Parathyroid adenoma (tissue), 2 donors: ENCODE measurements around the gene ANKRD40CL.
"Not testable (repeated sequence)": the region's sequence is repeated elsewhere in the genome, so short reads cannot be mapped to it uniquely, and the experiment has no call there.

Experiments used
- H2AFZ ChIP-seq: fragments of 300-600 bp; sonication (generic); one replicate; pipeline ENCODE4 v1.7.0; 2017; ENCODE audit warnings: antibody characterized with exemption, mild to moderate bottlenecking
- H3K27ac ChIP-seq: fragments of 300-600 bp; sonication (generic); one replicate; pipeline ENCODE4 v1.7.0; 2017
- H3K27me3 ChIP-seq: fragments of 300-600 bp; sonication (generic); one replicate; pipeline ENCODE4 v1.7.0; 2017; ENCODE audit warnings: low read length; ENCODE audit not compliant: control insufficient read depth, insufficient read depth
- H3K36me3 ChIP-seq: fragments of 300-600 bp; sonication (generic); one replicate; pipeline ENCODE4 v1.7.0; 2017; ENCODE audit warnings: low read length; ENCODE audit not compliant: control insufficient read depth, insufficient read depth
- H3K4me1 ChIP-seq: fragments of 300-600 bp; sonication (generic); one replicate; pipeline ENCODE4 v1.7.0; 2017; ENCODE audit warnings: control low read depth
- H3K4me2 ChIP-seq: fragments of 300-600 bp; sonication (generic); one replicate; pipeline ENCODE4 v1.7.0; 2017; ENCODE audit warnings: low read length
- H3K4me3 ChIP-seq: fragments of 300-600 bp; sonication (generic); one replicate; pipeline ENCODE4 v1.7.0; 2017; ENCODE audit warnings: low read depth, low read length
- H3K79me2 ChIP-seq: fragments of 300-600 bp; sonication (generic); one replicate; pipeline ENCODE4 v1.7.0; 2017; ENCODE audit warnings: control low read depth
- H3K9ac ChIP-seq: fragments of 300-600 bp; sonication (generic); one replicate; pipeline ENCODE4 v1.7.0; 2017; ENCODE audit warnings: mild to moderate bottlenecking
- H3K9me3 ChIP-seq: fragments of 300-600 bp; sonication (generic); one replicate; pipeline ENCODE4 v1.7.0; 2017; ENCODE audit warnings: low read length; ENCODE audit not compliant: control insufficient read depth
- TF ChIP-seq, protein P1 (sequence below): fragments of 300-600 bp; sonication (generic); IDR thresholded peaks from one replicate; pipeline ENCODE4 v1.7.0; 2017; ENCODE audit warnings: antibody characterized with exemption, mild to moderate bottlenecking
- donor health status: primary hyperparathyroidism.

The ANKRD40CL gene

GRCh38 chr17:50728881-50729765, 38.2 kb downstream of the ANKRD40CL start:
- Histone ChIP-seq H3K27me3 (no peaks in the 10 kb centered on the region), H3K27ac (no peak overlapping the region), H3K9ac (no peak overlapping the region), H3K79me2 (peaks cover 78% of the 10 kb centered on the region), H3K9me3 (no peaks in the 10 kb centered on the region), H3K4me2 (no peak overlapping the region), H3K4me3 (no peak overlapping the region), H3K36me3 (no peaks in the 10 kb centered on the region), H2AFZ (no peak overlapping the region), H3K4me1 (peaks cover 8% of the 10 kb centered on the region)
- TF ChIP-seq, protein P1, sequence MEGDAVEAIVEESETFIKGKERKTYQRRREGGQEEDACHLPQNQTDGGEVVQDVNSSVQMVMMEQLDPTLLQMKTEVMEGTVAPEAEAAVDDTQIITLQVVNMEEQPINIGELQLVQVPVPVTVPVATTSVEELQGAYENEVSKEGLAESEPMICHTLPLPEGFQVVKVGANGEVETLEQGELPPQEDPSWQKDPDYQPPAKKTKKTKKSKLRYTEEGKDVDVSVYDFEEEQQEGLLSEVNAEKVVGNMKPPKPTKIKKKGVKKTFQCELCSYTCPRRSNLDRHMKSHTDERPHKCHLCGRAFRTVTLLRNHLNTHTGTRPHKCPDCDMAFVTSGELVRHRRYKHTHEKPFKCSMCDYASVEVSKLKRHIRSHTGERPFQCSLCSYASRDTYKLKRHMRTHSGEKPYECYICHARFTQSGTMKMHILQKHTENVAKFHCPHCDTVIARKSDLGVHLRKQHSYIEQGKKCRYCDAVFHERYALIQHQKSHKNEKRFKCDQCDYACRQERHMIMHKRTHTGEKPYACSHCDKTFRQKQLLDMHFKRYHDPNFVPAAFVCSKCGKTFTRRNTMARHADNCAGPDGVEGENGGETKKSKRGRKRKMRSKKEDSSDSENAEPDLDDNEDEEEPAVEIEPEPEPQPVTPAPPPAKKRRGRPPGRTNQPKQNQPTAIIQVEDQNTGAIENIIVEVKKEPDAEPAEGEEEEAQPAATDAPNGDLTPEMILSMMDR, result no peak

- Histone ChIP-seq H3K27ac (no peak overlapping the region), H3K27me3 (no peaks in the 10 kb centered on the region), H3K4me2 (no peak overlapping the region), H2AFZ (no peak overlapping the region), H3K36me3 (no peaks in the 10 kb centered on the region), H3K4me3 (no peak overlapping the region), H3K4me1 (peaks cover 8% of the 10 kb centered on the region), H3K9ac (no peak overlapping the region), H3K79me2 (peaks cover 79% of the 10 kb centered on the region), H3K9me3 (no peaks in the 10 kb centered on the region)
- TF ChIP-seq, protein P1, result no peak
Observed at GRCh38 chr17:50728112-50728429, 39.2 kb downstream of the ANKRD40CL start.

- Histone ChIP-seq H2AFZ (no peak overlapping the region), H3K9ac (no peak overlapping the region), H3K36me3 (no peaks in the 10 kb centered on the region), H3K4me2 (no peak overlapping the region), H3K27ac (no peak overlapping the region), H3K27me3 (no peaks in the 10 kb centered on the region), H3K4me3 (no peak overlapping the region), H3K9me3 (no peaks in the 10 kb centered on the region), H3K79me2 (peaks cover 83% of the 10 kb centered on the region), H3K4me1 (peaks cover 15% of the 10 kb centered on the region)
- TF ChIP-seq, protein P1, result no peak
Observed at GRCh38 chr17:50725769-50726655, 41.3 kb downstream of the ANKRD40CL start.

- not testable (repeated sequence) for H3K4me1 ChIP-seq, H3K27me3 ChIP-seq, H3K4me3 ChIP-seq, H3K9me3 ChIP-seq, H3K36me3 ChIP-seq, H3K9ac ChIP-seq, H3K27ac ChIP-seq, H3K4me2 ChIP-seq, H2AFZ ChIP-seq
- peaks cover 78% of the 10 kb centered on the region for H3K79me2 ChIP-seq
Observed at GRCh38 chr17:50724622-50725021, 42.7 kb downstream of the ANKRD40CL start.

- TF ChIP-seq, protein P1, result no peak
- Histone ChIP-seq H3K4me2 (no peak overlapping the region), H3K4me3 (no peak overlapping the region), H3K79me2 (peaks cover 68% of the 10 kb centered on the region), H3K27me3 (no peaks in the 10 kb centered on the region), H3K27ac (no peak overlapping the region), H3K4me1 (peaks cover 9% of the 10 kb centered on the region), H3K36me3 (no peaks in the 10 kb centered on the region), H3K9me3 (no peaks in the 10 kb centered on the region), H3K9ac (no peak overlapping the region), H2AFZ (no peak overlapping the region)
Observed at GRCh38 chr17:50722746-50723145, 44.6 kb downstream of the ANKRD40CL start.
